ENCODE results near the gene AGFG1. TPM values are rescaled to one million over a fixed set of nuclear protein-coding genes. Genes with fewer than 3 reads are reported as not detected.

The AGFG1 gene
- total RNA-seq, 2 donors from 2014 or later: 10.2 to 16.1 TPM

Small RNA genes lying within 50 kb of the gene (microRNA-seq; reads per million reads assigned to microRNA genes)
- 0.45 to 0.47 reads per million in 2 donors for gene MIR5703 (ENCODE audit: borderline number of aligned reads in 2 of 2, borderline replicate concordance in 2 of 2)

Other genes with a start within 250 kb of the AGFG1 start
- 100 to 1,000 TPM in 1 of 2 donors, 10 to 100 TPM in 1; 86.9 to 141 TPM for gene MFF, start 146.9 kb upstream of the AGFG1 start, total RNA-seq
- gene TM4SF20, start 92.8 kb upstream of the AGFG1 start, total RNA-seq: not detected
- not detected for gene SCYGR1, start 84.2 kb upstream of the AGFG1 start, total RNA-seq
- gene SCYGR2, start 126.7 kb downstream of the AGFG1 start, total RNA-seq: not detected
- gene SCYGR3, start 142.7 kb downstream of the AGFG1 start, total RNA-seq: not detected
- gene SCYGR4, start 145.3 kb downstream of the AGFG1 start, total RNA-seq: not detected
- not detected for gene SCYGR5, start 194.6 kb downstream of the AGFG1 start, total RNA-seq
- 10 to 100 TPM; 11.7 to 23.4 TPM for gene SLC19A3, start 245.9 kb downstream of the AGFG1 start, total RNA-seq

Measured in body of pancreas (tissue), 4 donors.